Measurements from ENCODE around the gene CLEC5A. TPM values are rescaled to one million over a fixed set of nuclear protein-coding genes. Genes with fewer than 3 reads are reported as not detected.

The CLEC5A gene
- total RNA-seq, 6 experiments from 2014 or later: not detected

- no peak for TF ChIP-seq CTCF (IDR thresholded peaks at IDR 0.05)
- no peak for DNase-seq
- peaks cover 47% of the 10 kb centered on the region for H3K9me3 Mint-ChIP-seq
- H3K4me1 Mint-ChIP-seq (ENCODE audit: low read depth): no peaks in the 10 kb centered on the region
- H3K27ac Mint-ChIP-seq: no peak overlapping the region
- no peak overlapping the region for H3K4me3 Mint-ChIP-seq
- H3K36me3 Mint-ChIP-seq (ENCODE audit: low read depth): peaks cover 4% of the 10 kb centered on the region; the same call in 1 of the 2 replicates
- H3K27me3 Mint-ChIP-seq (ENCODE audit: insufficient read depth): no peaks in the 10 kb centered on the region; the same call in 1 of the 2 replicates
Observed at GRCh38 chr7:141930211-141930610, 16.6 kb downstream of the CLEC5A start.

- no peak overlapping the region for H3K27ac Mint-ChIP-seq
- no peak for TF ChIP-seq CTCF (IDR thresholded peaks at IDR 0.05)
- H3K36me3 Mint-ChIP-seq (ENCODE audit: low read depth): peaks cover 4% of the 10 kb centered on the region; the same call in 1 of the 2 replicates
- DNase-seq: no peak
- no peaks in the 10 kb centered on the region for H3K4me1 Mint-ChIP-seq (ENCODE audit: low read depth)
- no peak overlapping the region for H3K4me3 Mint-ChIP-seq
- peaks cover 37% of the 10 kb centered on the region for H3K9me3 Mint-ChIP-seq
- no peaks in the 10 kb centered on the region; the same call in 1 of the 2 replicates for H3K27me3 Mint-ChIP-seq (ENCODE audit: insufficient read depth)
Observed at GRCh38 chr7:141928845-141929195, 18.0 kb downstream of the CLEC5A start.

GRCh38 chr7:141928146-141928844 lies 18.5 kb downstream of the CLEC5A start:
- DNase-seq: no peak
- Mint-ChIP-seq H3K4me1 (ENCODE audit: low read depth) (no peaks in the 10 kb centered on the region), H3K9me3 (peaks cover 34% of the 10 kb centered on the region), H3K36me3 (ENCODE audit: low read depth) (peaks cover 4% of the 10 kb centered on the region; the same call in 1 of the 2 replicates), H3K4me3 (no peak overlapping the region), H3K27me3 (ENCODE audit: insufficient read depth) (no peaks in the 10 kb centered on the region; the same call in 1 of the 2 replicates), H3K27ac (no peak overlapping the region)
- no peak for TF ChIP-seq CTCF (IDR thresholded peaks at IDR 0.05)

GRCh38 chr7:141920281-141920680 lies 26.5 kb downstream of the CLEC5A start:
- no peaks in the 10 kb centered on the region for H3K27me3 Mint-ChIP-seq (ENCODE audit: insufficient read depth)
- TF ChIP-seq CTCF (IDR thresholded peaks at IDR 0.05): no peak
- H3K4me3 Mint-ChIP-seq: no peak overlapping the region
- no peaks in the 10 kb centered on the region for H3K36me3 Mint-ChIP-seq (ENCODE audit: low read depth)
- no peak overlapping the region for H3K27ac Mint-ChIP-seq
- peaks cover 39% of the 10 kb centered on the region for H3K9me3 Mint-ChIP-seq
- H3K4me1 Mint-ChIP-seq (ENCODE audit: low read depth): no peaks in the 10 kb centered on the region
- no peak for DNase-seq

GRCh38 chr7:141916099-141916498 lies 30.7 kb downstream of the CLEC5A start, which contains the start of gene OR9A4:
Gene OR9A4 (plus strand): TSS chr7:141916399. CDS start chr7:141918876, 2,477 bp downstream.
- no peak for TF ChIP-seq CTCF (IDR thresholded peaks at IDR 0.05)
- Mint-ChIP-seq H3K4me1 (ENCODE audit: low read depth) (no peaks in the 10 kb centered on the region), H3K27ac (no peak within 1 kb of the TSS), H3K27me3 (ENCODE audit: insufficient read depth) (no peaks in the 10 kb centered on the region), H3K4me3 (no peak within 1 kb of the TSS), H3K9me3 (peaks cover 56% of the 10 kb centered on the region), H3K36me3 (ENCODE audit: low read depth) (no peaks in the 10 kb centered on the region)
- no peak for DNase-seq
